DMS53 treated with DMSO at 0.1 percent for 48 hours (cell line): ENCODE results near the gene LAMTOR1.
A peak's percentile ranks its signal among the peaks of the same experiment; 100 is the strongest.

Source experiments
- DNase-seq: peaks from one replicate; lab custom pipeline; 2025; ENCODE audit not compliant: unreplicated experiment; lab: John Stamatoyannopoulos, UW

The LAMTOR1 gene

DNA sequence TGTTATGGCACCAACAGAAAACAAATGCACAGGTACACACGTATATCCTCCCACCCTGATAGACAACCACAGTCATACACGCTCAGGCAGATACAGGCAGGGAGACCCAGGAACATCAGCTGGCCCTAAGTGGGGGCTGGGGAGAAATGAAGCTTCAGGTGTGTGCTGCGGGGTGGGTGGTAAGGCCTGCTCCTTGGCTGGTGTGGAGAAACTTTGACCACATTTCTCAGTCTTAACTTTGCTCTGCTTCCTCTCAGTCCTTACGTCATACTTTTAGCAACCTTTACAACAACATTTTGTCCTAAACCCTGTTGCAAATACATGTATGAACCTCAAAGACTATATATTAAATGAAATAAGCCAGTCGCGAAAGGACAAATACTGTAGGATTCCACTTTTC lies 16.1 kb upstream of the LAMTOR1 start:
- no peak for DNase-seq

DNA sequence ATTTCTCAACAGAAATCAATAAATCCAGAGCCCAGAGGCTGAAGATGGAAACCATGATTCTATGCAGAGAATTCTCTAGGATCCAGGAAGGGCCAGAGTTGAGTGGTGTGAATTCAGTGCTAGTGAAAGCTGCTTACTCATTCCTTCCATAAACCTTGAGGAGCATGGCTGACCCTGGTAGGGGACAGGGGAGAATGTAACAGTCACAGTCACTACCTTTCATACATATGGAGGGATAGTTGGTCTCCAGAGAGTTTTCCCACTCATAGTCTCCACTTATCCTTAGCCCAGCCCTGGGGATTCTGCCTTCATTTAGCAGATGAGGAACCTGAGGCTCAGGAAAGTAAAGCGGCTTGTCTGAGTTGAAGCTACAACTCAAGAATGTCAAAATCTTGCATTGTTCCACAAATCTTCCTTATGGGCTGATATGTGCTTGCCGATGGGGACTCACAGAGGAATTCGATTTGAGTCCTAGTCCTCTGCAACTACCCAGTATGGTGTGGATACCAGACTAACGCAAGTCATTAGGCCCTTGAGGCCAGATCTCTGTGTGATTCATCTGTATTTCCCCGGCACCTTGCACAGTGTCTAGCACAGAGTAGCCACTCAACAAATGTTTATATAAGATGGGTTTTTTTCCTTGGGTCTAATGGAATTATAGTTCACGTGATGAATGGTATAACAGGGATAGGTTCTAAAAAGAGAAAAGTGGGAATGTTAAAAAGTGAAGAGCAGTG lies 13.1 kb upstream of the LAMTOR1 start:
- no peak for DNase-seq

DNA sequence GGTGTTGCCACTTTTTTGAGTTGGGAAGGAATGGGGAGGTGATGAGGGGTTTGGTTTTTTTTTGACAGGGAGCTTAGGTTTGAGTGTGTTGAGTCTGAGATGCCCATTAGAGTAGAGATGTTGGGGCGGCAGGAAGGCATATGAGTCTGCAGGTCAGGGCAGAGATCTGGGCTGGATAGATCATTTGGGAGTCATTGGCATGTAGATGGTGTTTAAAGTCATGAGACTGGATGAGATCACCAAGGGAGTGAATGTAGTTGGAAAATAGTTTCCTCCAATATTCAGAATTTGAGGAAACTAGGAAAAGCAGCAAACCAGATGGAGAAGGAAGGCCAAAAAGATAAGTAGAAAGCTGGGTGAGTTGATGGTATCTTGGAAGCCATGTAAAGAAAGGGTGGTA lies 11.5 kb upstream of the LAMTOR1 start:
- DNase-seq, result no peak

- no peak for DNase-seq
Measured at GRCh38 chr11:72112978-72113808, 10.1 kb upstream of the LAMTOR1 start.

- peak; percentile 100 for DNase-seq
Measured at GRCh38 chr11:72112143-72112977, 9.3 kb upstream of the LAMTOR1 start, which contains the start of gene ANAPC15. Gene ANAPC15 (minus strand): TSS chr11:72112695. CDS start chr11:72111276, 1,419 bp downstream.

- no peak for DNase-seq
Measured at GRCh38 chr11:72111300-72112142, 8.4 kb upstream of the LAMTOR1 start.

GRCh38 chr11:72105888-72106287 lies 2.8 kb upstream of the LAMTOR1 start, which contains the start of gene TOMT:
Gene TOMT (plus strand): TSS chr11:72105924. CDS start chr11:72105952, 28 bp downstream.
- no peak for DNase-seq

DNA sequence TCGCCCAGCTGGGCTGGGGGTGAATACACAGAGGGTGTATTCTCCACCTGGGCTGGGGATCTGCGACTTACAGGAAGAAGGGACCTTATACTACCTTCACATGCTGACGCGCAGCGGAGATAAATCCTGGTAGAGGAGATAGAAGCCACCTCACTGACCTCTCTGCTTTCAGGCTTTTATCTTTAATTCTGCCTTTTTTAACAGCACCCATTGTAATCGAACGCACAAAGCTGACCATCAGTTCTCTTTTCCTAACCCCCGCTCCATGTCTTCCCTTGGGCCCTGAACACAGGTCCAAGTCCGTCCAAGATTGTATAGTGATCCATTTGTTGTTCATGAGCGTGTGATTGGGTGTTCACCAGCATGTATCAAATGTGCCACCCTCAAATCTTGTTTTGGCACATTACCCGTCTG lies 664 bp upstream of the LAMTOR1 start:
- no peak for DNase-seq

GRCh38 chr11:72102631-72102945 lies 509 bp downstream of the LAMTOR1 start:
- no peak for DNase-seq

GRCh38 chr11:72102162-72102561 lies 935 bp downstream of the LAMTOR1 start:
- DNase-seq, result no peak

GRCh38 chr11:72100462-72100861 lies 2.6 kb downstream of the LAMTOR1 start:
- no peak for DNase-seq

- DNase-seq, result no peak
Measured at GRCh38 chr11:72100009-72100408, 3.1 kb downstream of the LAMTOR1 start.

GRCh38 chr11:72098741-72099140 lies 4.4 kb downstream of the LAMTOR1 start:
- DNase-seq, result no peak

DNA sequence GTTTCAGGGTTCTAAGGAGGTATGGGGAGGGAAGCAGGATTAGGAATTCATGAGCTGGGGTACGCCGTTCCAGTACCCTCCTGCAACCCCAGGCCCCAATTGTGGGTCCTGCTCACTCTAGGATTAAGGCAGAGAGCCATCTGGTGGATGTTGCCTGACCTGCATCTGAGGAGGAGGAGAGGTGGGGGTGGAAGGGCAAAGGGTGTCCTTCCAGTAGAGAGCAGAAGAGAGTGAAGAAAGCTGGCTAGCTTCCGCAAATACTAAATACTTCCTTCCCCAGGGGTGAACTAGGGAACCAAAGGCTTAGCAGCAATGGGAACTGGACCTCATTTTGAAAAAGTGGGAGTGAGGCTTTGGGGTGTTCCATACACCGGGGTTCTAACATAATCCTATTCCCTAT lies 11.8 kb downstream of the LAMTOR1 start:
- peak; percentile 62 for DNase-seq

- no peak for DNase-seq
Measured at GRCh38 chr11:72088076-72088808, 14.9 kb downstream of the LAMTOR1 start.

- DNase-seq, result no peak
Measured at GRCh38 chr11:72085621-72086351, 17.3 kb downstream of the LAMTOR1 start.

GRCh38 chr11:72084965-72085364 lies 18.1 kb downstream of the LAMTOR1 start:
- DNase-seq, result no peak

DNA sequence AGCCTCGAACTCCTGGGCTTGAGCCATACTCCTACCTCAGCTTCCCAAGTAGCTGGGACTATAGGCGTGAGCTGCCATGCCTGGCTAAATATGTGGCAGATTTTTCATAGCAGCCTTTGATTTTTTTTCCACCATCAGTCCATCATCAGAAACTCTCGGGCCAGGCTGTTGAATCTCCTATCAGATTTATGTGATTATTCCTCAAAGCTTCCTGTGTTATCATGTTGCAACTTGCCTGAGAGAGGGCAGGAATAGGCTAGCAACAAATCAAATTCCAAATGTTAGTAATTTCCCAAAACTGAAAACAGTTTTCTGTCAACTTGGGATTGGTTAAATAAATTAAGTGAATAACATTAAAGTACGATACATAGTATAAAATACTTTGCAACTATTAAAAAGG lies 19.0 kb downstream of the LAMTOR1 start:
- no peak for DNase-seq

GRCh38 chr11:72083414-72083813 lies 19.7 kb downstream of the LAMTOR1 start:
- no peak for DNase-seq
